DMS 273 treated with DMSO at 0.1 percent for 48 hours (cell line): ENCODE measurements around the gene SUFU.

Source experiments
- DNase-seq: peaks from one replicate; lab custom pipeline; 2025; lab: John Stamatoyannopoulos, UW

SUFU gene

DNA sequence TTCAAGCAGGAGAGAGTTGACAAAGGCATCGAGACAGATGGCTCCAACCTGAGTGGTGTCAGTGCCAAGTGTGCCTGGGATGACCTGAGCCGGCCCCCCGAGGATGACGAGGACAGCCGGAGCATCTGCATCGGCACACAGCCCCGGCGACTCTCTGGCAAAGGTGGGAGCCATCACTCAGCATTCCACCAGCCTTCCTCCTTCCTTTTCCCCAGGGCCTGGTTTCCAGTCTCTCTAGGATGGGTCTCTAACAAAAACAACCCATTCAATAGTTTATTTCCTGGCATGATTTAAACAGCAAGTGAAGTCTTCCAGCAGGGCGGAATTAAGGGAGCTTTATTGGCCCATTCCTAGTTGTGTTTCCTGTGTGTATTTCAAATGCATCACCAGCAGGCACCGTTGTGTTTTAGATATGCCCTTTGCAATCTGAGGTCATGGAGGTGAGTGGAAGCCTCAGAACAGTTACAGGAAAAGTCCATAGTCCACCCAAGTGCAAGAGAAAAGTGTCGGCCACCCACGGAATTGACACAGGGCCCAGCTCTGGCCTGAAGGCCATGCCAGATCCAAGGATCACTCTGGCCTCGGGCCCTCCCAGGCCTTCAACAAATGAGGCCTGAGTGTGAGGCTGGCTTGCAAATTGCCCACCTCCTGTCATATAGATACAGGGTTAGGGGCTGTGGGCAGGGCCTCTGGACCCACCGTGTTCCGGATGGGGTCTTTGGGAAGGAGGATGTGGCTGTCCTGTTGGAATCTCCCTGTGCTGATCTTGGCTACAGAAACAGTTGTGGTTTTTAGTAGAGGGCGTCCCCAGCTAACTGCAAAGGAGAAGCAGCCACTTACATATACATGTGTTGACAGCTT lies 93.6 kb downstream of the SUFU start:
- DNase-seq = no peak

DNA sequence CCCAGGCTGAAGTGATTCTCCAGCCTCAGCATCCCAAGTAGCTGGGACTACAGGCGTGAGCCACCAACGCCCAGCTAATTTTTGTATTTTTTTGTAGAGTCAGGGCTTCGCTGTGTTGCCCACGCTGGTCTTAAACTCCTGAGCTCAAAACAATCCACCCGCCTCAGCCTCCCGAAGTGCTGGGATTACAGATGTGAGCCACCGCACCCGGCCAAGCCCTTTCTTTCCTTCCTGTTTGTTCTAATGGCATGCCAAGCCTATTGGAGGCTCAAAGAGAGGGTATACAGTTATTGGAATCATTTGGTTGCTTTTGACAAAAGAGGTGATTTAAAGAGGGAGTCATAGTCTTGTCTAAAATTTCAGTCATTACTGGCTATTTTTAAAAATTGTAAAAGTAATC lies 94.5 kb downstream of the SUFU start:
- no peak for DNase-seq

DNA sequence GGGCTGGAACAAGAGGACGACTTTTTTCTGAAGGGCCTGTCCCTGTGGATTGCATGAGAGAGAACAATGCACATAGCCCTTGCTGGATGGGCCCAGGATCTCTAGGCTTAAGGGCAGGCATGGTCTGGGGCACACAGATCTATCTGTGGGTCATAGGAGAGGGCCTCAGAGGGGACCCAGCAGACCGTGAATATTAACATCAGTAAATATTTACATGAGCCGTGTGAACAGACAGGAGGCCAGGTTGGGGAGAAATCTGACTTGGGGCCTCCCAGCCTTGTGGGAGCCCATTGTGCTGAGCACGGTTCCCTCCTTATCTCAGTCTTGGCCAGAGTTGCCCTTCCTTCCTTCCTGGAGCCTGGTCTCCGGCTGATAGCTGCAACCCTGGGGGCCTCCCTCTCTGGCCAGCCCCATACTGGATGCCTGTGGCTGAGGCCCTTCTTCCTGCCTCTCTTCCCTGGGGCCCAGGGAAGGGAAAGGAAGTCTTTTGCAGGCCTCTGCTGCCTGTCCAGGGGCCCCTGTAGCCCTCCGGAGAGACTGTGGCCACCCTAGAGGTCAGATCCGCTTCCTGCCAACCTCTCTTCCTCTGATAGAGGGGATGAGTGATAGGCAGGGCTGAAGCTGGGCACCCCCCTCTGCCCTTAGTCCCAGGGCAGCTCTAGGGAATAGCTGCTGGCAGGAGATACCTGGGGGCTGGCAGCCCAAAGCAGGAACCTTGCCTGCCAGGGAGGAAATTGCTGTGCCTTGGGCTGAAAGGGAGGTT lies 96.0 kb downstream of the SUFU start:
- DNase-seq = no peak

DNA sequence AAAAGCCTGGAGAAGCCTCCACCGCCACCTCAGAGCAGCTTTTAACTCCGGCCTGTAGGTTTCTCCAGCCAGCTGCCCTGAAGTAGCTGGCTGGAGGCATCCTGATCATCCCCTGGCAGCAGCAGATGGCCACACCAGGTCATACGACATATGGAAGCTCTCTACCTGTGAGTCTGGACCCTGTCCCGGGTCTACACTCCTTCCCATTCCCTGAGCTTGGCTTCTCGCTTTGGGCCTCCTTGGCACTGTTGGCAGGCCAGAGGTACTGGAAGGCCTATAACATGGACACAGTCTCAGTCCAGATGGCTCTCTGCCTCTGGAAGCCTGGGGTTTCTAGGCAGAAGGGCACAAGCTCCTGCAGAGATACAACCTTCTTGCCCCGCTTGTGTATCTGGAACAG lies 97.0 kb downstream of the SUFU start:
- DNase-seq = no peak

DNA sequence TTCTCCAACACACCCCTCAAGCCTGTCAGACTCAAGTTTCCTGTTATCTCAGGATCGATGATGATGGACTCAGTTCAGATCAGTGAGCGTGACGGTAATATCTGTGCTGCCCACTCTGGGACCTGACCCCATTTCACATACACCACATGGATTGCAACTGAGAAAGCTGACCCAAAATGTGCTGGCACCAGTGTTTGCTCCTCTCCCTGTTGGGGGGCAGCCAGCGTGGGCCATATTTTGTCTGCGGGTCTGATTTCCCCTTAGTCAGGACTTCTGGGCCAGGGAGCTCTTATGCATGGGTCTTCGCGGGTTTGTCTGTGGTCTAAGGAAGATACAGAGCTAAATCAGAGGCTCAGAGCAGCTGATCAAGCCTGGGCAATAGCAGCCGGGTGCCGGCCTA lies 97.9 kb downstream of the SUFU start:
- no peak for DNase-seq

DNA sequence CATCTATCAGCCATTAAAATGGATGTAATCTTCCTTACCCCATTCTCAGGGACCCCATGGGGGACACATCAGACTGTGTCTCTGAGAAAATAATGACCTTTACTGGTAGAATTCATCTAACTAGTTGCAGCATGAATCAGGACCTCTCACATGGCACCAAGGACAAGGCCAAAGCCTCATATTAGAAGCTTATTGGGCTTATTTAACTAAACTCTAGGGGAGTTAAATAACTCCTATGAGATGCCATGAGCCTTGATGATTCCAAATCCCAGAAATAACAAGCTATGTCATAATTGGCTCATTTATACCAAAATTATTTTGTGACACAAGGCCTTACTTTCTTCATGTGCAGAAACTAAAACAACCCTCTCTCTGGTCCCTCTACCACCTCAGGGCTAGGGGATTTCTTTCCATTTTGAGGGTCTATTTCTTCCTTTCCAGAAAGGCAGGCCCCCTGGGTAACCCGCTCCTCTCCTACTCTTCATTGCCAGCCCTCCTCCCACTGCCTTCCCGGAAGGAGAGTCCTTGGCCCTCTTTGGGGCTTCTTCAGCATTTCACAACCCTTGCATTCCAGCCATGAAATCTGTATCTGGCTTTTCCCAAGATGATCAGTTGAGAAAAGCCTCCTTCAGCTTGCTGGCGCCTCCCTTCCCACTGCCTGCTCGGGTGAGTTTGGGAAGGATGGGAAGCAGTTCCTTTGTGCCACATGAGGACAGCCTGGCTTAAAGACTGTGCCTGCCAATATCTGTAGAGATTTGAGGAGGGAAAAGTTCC lies 98.7 kb downstream of the SUFU start:
- no peak for DNase-seq

DNA sequence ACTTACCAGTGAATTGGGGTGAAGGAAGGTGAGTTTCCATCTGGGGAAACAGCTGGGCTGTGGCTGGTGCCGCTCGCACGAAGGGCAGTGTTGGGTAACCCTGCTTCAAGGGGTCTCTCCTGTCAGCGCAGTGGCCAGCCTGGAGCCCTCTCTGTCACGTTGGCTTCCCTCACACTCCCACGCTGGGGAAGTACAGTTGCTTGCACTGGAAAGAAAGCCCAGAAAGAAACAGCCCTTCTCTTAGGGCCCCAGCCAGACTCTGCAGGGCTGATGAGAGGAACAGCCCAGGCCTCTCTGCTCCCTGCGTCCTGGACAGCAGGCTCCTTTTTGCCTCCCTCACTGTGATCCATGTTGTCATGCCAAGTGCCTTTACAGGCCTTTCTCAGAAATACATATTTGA lies 100.2 kb downstream of the SUFU start:
- no peak for DNase-seq

DNA sequence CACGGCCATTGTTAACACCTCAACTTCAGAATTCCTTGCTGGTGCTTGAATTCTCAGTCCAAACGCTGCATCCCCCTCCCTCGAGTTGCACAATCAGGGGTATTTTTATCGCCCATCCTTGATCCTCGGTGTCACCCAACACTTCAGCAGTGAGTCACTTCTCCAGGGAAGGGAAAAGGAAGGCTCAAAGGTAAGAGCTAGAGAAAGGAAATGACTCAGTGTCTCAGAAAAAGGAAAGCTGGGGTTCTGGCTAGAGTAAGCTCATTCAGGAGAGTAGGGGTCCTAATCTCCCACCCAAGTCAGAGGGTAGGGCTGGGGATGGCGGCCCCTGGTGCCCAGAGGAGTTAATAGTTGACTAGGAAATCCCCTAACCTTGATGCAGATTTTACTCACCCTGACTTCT lies 100.7 kb downstream of the SUFU start:
- no peak for DNase-seq

DNA sequence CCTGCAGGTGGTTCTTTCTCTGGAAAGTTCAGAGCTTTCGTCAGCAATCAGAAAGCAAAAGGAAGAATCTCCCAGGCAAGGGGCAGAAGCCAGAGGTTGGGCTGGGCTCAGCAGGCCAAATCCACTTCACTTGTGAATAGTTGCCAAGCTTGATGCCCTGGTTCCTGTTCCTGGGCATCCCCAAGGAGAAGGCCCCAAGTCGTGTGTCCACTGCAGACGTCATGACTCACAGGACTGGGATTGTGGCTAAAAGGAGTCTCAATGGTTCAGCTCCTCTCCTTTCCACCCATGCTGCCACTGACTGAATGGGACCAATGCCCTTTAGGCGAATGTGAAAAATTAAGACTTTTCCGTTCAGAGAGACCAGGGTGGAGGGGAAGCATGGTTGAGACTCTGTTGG lies 101.9 kb downstream of the SUFU start:
- DNase-seq = no peak

DNA sequence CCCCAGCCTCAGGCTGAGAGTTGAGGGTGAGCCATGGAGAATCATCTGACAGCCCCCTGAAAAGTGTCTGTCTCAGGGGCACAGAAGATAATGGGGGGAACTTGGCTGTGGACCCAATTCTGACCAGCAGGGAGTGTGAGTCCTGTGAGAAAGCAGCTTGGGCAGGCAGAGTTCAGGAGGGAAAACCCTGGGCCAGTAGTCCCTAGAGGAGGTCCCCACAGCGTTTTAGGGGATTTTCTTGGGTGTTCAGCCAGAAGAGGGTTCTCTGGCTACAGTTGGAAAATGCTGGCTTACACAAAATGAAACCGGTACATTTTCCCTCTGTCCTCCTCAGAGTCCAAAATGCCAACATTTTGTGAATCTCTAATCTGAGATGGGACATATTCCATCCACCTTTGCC lies 104.7 kb downstream of the SUFU start:
- no peak for DNase-seq

DNA sequence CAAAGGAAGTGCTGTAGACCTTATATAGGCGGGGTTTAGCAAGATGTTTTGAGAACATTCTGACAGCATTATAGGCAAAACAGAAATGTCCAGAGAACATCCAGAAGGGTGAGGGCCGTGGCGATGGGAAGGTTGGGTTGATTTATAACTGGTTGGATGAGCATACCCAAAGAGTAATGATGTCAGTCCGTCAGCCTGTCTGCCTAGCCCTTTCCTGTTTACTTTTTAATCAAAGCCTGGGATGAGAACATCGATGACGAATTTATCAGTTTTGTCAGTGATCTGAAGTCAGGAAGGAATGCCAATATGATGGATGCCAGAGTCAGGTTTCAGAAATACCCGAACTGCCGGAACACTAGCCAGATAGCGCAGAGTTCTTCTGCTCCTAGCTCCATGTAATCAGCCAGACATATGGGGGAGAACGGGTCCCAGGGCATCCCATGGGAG lies 106.7 kb downstream of the SUFU start:
- no peak for DNase-seq

DNA sequence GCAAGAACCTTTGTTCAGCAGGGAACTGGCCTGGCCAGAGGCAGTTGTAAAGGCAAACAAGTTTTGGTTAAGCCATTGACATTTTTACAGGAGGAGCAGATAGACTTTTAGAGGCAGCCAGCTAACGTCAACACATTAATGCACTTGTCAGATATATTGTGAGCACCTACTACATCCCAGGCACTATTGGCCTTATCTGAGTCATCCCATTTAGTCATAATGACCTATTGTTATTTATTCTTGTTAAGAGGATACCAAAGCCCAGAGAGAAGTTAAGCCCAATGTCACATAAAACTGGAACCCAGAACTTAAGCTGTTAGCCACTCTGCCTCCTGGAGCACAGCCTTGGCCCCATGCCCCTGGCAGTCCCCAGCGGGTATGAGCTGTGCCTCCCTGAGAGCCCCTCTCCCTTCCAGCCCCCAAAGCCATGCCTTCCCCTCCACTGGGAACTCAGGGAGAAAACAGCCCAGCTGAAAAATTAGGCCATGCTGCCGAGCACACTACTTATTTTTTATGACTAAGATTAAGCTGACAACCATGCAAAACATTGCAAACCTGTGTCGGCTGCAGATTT lies 107.8 kb downstream of the SUFU start:
- DNase-seq = no peak

DNA sequence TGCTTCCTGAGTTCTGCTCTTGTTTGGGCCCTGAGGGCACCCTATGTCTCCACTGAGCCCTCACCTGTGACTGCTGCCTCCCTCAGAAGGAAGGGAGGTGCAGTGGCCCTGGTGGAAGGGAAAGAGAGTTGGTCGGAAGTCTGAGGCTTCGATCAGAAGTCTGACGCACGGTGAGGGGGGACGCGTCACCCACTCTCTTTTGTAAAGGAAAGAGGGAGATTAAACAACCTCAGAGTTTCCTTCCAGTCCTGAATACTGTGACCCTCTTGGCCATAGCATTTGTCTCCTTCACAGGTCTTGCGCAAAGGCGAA lies 109.1 kb downstream of the SUFU start:
- no peak for DNase-seq

DNA sequence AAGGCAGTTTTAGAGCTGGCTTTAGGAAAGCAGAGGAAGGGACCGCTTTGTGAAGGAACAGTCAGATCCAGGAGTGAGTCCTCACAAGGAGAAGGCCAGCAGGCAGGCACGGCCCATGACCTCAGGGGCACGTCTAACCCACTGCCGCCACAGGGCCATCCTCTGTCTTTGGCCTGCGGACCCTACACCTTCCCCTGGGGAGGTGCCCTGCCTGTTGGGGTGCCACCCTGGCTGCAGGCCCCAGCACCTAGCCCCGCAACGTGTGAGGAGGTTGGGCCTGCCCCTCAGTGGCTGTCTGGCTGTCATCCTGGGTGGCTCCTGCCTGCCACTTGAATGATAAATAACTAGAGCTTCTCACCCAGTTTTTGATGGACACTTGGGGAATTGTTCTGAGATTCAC lies 109.5 kb downstream of the SUFU start:
- no peak for DNase-seq

DNA sequence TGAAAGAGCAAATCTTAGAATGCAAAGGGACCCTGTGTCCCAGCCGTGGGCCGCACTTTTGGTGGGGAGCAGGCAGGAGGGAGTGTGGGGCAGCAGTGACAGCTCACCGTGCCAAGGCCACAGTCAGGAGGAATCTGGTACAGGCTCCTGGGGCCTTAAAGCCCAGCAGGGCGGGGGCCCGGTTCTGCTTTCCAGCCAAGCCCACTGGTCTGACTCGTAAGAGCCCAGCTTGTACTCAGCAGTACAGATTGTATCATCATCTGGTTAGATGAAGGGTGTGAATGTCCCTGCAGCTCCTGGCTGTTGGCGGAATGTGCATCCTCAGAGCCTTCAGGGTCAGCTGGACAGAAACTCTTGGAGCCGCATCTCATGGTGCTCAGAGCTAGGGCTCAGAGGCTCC lies 110.0 kb downstream of the SUFU start:
- DNase-seq = no peak

DNA sequence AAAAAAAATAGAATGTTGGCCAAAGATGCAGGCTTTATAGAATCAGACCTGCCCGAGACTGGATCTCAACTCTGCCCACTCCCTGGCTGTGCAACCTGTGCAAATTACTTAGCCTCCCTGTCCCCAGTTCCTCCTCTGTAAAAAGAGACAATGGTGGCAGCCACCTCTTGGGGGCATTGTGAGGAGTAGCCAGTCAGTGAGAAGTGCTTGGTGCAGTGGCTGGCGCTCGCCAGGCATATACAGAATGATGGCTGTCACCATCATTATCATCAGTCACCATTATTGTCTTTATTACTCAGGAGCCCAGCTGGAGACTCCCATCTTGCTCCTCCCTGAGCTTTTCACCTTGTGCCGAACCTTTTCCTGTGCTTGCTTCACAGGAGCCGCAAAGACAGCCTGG lies 111.1 kb downstream of the SUFU start:
- no peak for DNase-seq

DNA sequence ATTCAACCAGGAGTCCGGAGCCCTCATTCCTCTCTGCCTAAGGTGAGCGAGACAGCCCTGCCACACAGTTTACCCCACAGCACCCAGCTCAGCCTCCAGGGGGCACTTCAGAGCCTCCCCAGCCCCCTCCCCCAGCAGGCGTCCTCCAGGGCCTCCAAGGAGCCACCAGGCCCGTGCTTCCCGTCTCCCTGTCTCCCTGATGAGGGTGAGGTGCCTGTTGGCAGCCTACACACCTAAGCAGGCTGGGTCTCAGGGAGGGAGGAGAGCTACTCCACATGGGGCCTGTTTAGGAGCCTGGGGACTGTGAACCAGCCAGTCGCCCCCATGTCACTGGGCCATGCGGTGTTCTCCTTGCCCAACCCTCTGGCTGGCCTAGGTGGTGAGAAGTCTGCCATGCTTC lies 111.6 kb downstream of the SUFU start:
- DNase-seq = no peak

DNA sequence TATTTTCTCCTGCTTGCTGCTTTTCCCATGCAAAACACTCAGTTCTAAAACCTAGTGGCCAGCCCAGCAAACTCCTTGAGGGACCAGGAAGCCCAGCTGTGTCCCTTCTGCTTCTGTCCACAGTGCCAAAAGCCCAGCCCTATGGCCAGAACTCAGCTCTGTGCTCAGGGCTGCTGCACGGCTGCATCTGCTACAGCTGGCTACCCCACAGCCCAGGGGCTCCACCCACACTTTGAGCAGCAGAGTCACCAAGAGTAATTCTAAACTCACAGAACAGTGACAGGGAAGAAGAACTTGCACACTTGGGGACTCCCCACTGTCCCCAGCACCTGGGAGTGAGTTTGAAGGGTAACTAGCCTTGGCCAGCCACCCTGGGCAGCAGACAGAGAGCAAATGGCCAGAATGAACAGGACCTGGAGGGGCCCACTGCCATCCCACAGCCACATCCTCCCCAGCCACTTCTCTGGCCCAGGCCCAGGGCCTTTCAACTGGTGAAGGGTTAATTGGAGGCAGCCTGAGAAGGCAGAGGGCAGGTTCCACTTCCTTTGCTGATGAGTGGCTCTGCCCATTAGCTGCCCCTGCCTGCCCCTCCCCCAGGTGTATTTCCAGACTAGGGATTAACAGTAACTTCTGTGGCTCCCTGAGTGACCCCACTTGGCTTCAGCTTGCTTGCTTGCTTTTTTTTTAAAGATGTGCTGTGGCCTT lies 112.4 kb downstream of the SUFU start:
- DNase-seq = no peak

DNA sequence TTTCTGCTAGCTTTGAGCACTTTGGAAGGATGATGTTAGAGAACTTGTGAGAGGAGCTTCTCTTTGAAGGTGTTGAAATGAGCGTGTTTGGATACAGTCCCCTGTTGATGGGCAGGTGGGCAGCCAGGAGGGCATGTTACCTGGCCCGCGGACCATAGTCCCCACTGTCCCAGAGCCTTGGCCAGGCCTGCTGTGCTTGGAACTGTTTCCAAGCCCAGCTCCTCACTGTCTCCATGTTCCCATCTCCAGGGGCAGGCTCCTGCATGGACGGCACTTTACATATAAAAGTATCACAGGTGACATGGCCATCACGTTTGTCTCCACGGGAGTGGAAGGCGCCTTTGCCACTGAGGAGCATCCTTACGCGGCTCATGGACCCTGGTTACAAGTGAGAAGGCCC lies 113.3 kb downstream of the SUFU start:
- DNase-seq = no peak

DNA sequence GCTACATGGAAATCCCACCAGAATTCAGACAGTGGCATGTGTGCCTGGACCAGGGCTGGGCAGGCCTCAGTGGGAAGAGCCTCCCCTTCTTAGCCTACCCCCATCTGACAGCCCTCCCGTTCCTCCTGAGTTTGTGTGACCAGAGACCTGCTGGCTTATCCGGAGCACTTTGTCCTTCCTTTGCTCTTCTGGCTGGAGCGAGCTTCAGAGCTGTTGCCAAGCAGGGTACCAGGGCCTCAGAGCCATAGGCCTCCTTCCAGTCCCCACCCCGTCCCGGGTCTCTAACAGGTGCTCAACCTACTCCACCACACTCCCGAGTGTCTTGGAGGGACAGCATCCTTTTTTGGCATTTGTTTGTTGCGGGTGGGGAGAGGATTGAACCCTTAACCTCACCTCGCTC lies 114.0 kb downstream of the SUFU start:
- DNase-seq = no peak

DNA sequence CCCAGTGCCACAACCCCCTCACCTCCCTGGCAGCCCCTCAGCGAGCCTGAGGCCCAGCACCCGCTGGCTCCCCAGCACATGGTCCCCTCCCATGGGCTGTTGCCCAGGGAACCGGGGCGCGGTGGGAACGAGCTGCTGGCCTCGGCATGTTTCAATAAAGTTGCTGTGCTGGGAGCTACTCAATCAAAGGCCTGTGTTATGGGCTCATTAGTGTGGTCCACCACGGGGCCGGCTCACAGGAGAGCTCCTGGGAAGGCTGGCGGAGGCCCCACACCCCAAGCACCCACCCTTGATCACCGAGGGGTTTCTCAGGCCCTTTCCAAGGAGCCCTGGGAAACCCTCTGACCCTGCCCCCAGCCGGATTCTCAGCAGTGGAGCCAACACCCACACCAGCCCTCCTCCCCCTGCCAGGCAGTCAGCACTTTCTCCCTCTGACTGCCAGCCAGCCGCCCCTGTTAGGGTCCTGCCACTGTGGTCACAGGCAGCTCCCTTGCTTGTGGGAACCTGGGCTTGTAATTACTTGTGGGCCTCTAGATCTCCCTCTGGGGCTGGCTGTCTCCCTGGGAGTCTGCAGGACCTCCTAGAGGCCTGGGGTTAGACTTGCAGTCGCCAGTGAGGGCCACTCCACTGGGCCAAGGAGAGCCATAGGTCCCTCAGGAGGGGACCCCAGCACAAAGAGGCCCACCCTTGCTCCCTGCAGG lies 115.7 kb downstream of the SUFU start:
- no peak for DNase-seq
